Natural killer cell (primary cell): ENCODE results near the gene DDIAS. TPM values are rescaled to one million over a fixed set of nuclear protein-coding genes. Genes with fewer than 3 reads are reported as not detected.
"Not testable (repeated sequence)": the region's sequence is repeated elsewhere in the genome, so short reads cannot be mapped to it uniquely, and the experiment has no call there.

Source experiments
- ATAC-seq, 3 donors: fragments of 150-1000 bp in 2 of 3; fragments of 200-7000 bp in 1 of 3; cut with Tn5 transposase; 1 replicate in 1 of 3; 2 replicates in 2 of 3; pipeline ENCODE4 v1.10.0; 2021; ENCODE audit warnings: mild to moderate bottlenecking in 2 of 3, moderate library complexity in 2 of 3
- DNase-seq, 2 donors: peaks; one replicate each; pipeline versions ENCODE4 v3.0.0 to v3.0.0-alpha.2; 2013 to 2021; ENCODE audit warnings: mixed read lengths in 1 of 2
- H3K27ac ChIP-seq: one replicate; pipeline ENCODE4 v1.5.1; 2013; ENCODE audit warnings: mild to moderate bottlenecking, low read length
- H3K27me3 ChIP-seq: one replicate; pipeline ENCODE4 v1.6.1; 2013; ENCODE audit warnings: low read length; ENCODE audit not compliant: control insufficient read depth, insufficient read depth
- H3K36me3 ChIP-seq: one replicate; pipeline ENCODE4 v1.6.1; 2013; ENCODE audit warnings: low read length; ENCODE audit not compliant: control insufficient read depth, insufficient read depth
- H3K4me1 ChIP-seq: one replicate; pipeline ENCODE4 v1.6.1; 2013; ENCODE audit warnings: low read length; ENCODE audit not compliant: control insufficient read depth, insufficient read depth
- H3K4me3 ChIP-seq: one replicate; pipeline ENCODE4 v1.5.1; 2013; ENCODE audit warnings: low read length
- H3K9me3 ChIP-seq: one replicate; pipeline ENCODE4 v1.6.1; 2013; ENCODE audit warnings: low read length; ENCODE audit not compliant: control insufficient read depth, insufficient read depth
- H3K27ac Mint-ChIP-seq, 2 donors: one replicate each; pipeline ENCODE4 v1.8.0; 2022; ENCODE audit warnings: mild to moderate bottlenecking in 2 of 2, mixed read lengths in 2 of 2, moderate library complexity in 1 of 2
- H3K27me3 Mint-ChIP-seq, 2 donors: one replicate each; pipeline ENCODE4 v1.8.0; 2022; ENCODE audit warnings: low read depth in 2 of 2, mixed read lengths in 2 of 2
- H3K36me3 Mint-ChIP-seq: one replicate; pipeline ENCODE4 v1.8.0; 2022; ENCODE audit warnings: mixed read lengths
- H3K4me1 Mint-ChIP-seq, 2 donors: one replicate each; pipeline ENCODE4 v1.8.0; 2022; ENCODE audit warnings: mixed read lengths in 2 of 2
- H3K4me3 Mint-ChIP-seq: one replicate; pipeline ENCODE4 v1.8.0; 2022; ENCODE audit warnings: mild to moderate bottlenecking, moderate library complexity, mixed read lengths
- H3K9me3 Mint-ChIP-seq, 2 donors: one replicate each; pipeline ENCODE4 v1.8.0; 2022; ENCODE audit warnings: mixed read lengths in 2 of 2
- CTCF ChIP-seq: fragments of 200-600 bp; IDR thresholded peaks from one replicate; pipeline ENCODE4 v1.8.0; 2022; ENCODE audit warnings: antibody characterized with exemption
- WGBS: methylation state at CpG from one replicate; pipeline ENCODE4 v1.1.7; 2013; ENCODE audit warnings: missing lambda C conversion rate; ENCODE audit not compliant: insufficient coverage; 5-methylcytosine and 5-hydroxymethylcytosine counted together
- intact Hi-C: fragments of 100-400 bp; cut with micrococcal nuclease; formaldehyde crosslinking; loops from one replicate; pipeline ENCODE4 v1.14.2; 2022
- total RNA-seq, 4 donors: library from RNA; stranded (reverse); fragments of 120-200 nt in 1 of 4; gene quantifications; one replicate each; pipeline versions ENCODE4 v1.2.3 to v1.2.4, GENCODE V29; 2013 to 2022

Gene DDIAS
- 1 to 10 TPM in 2 of 3 donors, under 1 TPM in 1; 0.89 to 2.4 (median 1.8) TPM for total RNA-seq
- total RNA-seq (2013): 2.8 TPM

GRCh38 chr11:82901165-82901921, at the start of gene DDIAS:
Gene DDIAS (plus strand): TSS chr11:82901736. CDS start chr11:82914739, 13,003 bp downstream.
- Histone ChIP-seq H3K27ac (peak within 1 kb of the TSS; percentile 99), H3K27me3 (no peaks in the 10 kb centered on the region), H3K36me3 (no peaks in the 10 kb centered on the region), H3K4me3 (peak within 1 kb of the TSS; percentile 94), H3K9me3 (no peaks in the 10 kb centered on the region), H3K4me1 (peaks cover 32% of the 10 kb centered on the region)
- Mint-ChIP-seq H3K9me3 (no peaks in the 10 kb centered on the region), H3K36me3 (no peaks in the 10 kb centered on the region), H3K4me3 (peak within 1 kb of the TSS; percentile 98), H3K27me3 (no peaks in the 10 kb centered on the region), H3K27ac (peak within 1 kb of the TSS; percentile 97 to 99), H3K4me1 (peaks cover 50 to 57% of the 10 kb centered on the region in 2 donors)
- TF ChIP-seq CTCF: no peak
- ATAC-seq (peak; percentile 68 to 83 (median 74)), DNase-seq (peak; percentile 88 to 98)
- intact Hi-C loops: loop anchor here (1.0 to 2.0 kb wide), 6 partner anchors 35 to 385 kb away; partner anchors contain the start of genes ANKRD42, CCDC90B and RAB30
- WGBS: under 1% methylated on average over 49 of the region's 49 CpGs

GRCh38 chr11:82854242-82854641, 47.3 kb upstream of the DDIAS start:
- Histone ChIP-seq H3K36me3 (peaks cover 8% of the 10 kb centered on the region), H3K27me3 (no peaks in the 10 kb centered on the region), H3K4me1 (no peaks in the 10 kb centered on the region), H3K27ac (no peak overlapping the region), H3K9me3 (no peaks in the 10 kb centered on the region), H3K4me3 (no peak overlapping the region)
- ATAC-seq: no peak
- TF ChIP-seq CTCF: no peak
- DNase-seq: no peak
- Mint-ChIP-seq H3K9me3 (no peaks in the 10 kb centered on the region), H3K27ac (no peak overlapping the region), H3K4me3 (no peak overlapping the region), H3K36me3 (no peaks in the 10 kb centered on the region), H3K4me1 (peaks cover 8 to 22% of the 10 kb centered on the region in 2 donors), H3K27me3 (no peaks in the 10 kb centered on the region)
- intact Hi-C loops: no loop called here

GRCh38 chr11:82854916-82855315, 46.6 kb upstream of the DDIAS start:
- H3K36me3 ChIP-seq, H3K36me3 Mint-ChIP-seq, H3K4me3 Mint-ChIP-seq, H3K27ac Mint-ChIP-seq, H3K4me3 ChIP-seq, H3K9me3 Mint-ChIP-seq, H3K27ac ChIP-seq, intact Hi-C loops, DNase-seq, H3K9me3 ChIP-seq, H3K27me3 Mint-ChIP-seq, H3K27me3 ChIP-seq, ATAC-seq, H3K4me1 ChIP-seq: not testable (repeated sequence)
- peaks cover 8 to 22% of the 10 kb centered on the region in 2 donors for H3K4me1 Mint-ChIP-seq
- 100% methylated on average over 1 of the region's 1 CpG for WGBS

- intact Hi-C loops: no loop called here
- DNase-seq: no peak
- Histone ChIP-seq H3K4me3 (no peak overlapping the region), H3K27me3 (no peaks in the 10 kb centered on the region), H3K4me1 (no peaks in the 10 kb centered on the region), H3K27ac (no peak overlapping the region), H3K36me3 (peaks cover 4% of the 10 kb centered on the region), H3K9me3 (no peaks in the 10 kb centered on the region)
- no peaks in the 10 kb centered on the region for H3K9me3 Mint-ChIP-seq
- 100% methylated on average over 2 of the region's 2 CpGs for WGBS
- peaks cover 8 to 22% of the 10 kb centered on the region in 2 donors for H3K4me1 Mint-ChIP-seq
- no peaks in the 10 kb centered on the region for H3K27me3 Mint-ChIP-seq
- ATAC-seq: no peak
- TF ChIP-seq CTCF: no peak
- H3K27ac Mint-ChIP-seq: no peak overlapping the region
- no peaks in the 10 kb centered on the region for H3K36me3 Mint-ChIP-seq
- no peak overlapping the region for H3K4me3 Mint-ChIP-seq
These were observed 45.9 kb upstream of the DDIAS start for GRCh38 chr11:82855616-82856015.
